HEK293 (cell line): ENCODE data around the gene TP63.

Source experiments
- CTCF ChIA-PET: fragments of 350-600 bp; formaldehyde crosslinking; extraction: SDS; loops from one replicate; lab custom pipeline; 2021; ENCODE audit warnings: antibody characterized with exemption; lab: Yijun Ruan, JAX
- POLR2A ChIA-PET: fragments of 300-600 bp; formaldehyde crosslinking; extraction: SDS; loops from one replicate; lab custom pipeline; 2020; ENCODE audit warnings: antibody characterized with exemption, inconsistent platforms; lab: Yijun Ruan, JAX
- H3K27ac ChIP-seq: fragments of 200-500 bp; sonication (Bioruptor generic); 2 replicates; pipeline ENCODE4 v1.5.1; 2014; ENCODE audit warnings: low read depth, low read length, control low read depth, inconsistent platforms; ENCODE audit errors: extremely low read depth
- H3K36me3 ChIP-seq, 2 experiments: fragments of 200-500 bp in 1 of 2; sonication (Bioruptor generic) in 1 of 2; 1 replicate in 1 of 2; 2 replicates in 1 of 2; pipeline ENCODE4 v1.5.1; 2014 to 2017; ENCODE audit warnings: inconsistent platforms in 2 of 2, low read length in 2 of 2; ENCODE audit not compliant: control insufficient read depth in 2 of 2, insufficient read depth in 1 of 2
- H3K4me1 ChIP-seq: fragments of 200-500 bp; sonication (Bioruptor generic); 2 replicates; pipeline ENCODE4 v1.5.1; 2014; ENCODE audit warnings: mild to moderate bottlenecking, low read length, inconsistent platforms; ENCODE audit not compliant: control insufficient read depth, insufficient read depth
- H3K4me3 ChIP-seq: 2 replicates; pipeline ENCODE4 v1.5.1; 2011; ENCODE audit warnings: low read depth, mild to moderate bottlenecking, control low read depth, low read length, moderate library complexity
- H3K9me3 ChIP-seq: fragments of 200-500 bp; sonication (Bioruptor generic); 2 replicates; pipeline ENCODE4 v1.5.1; 2014; ENCODE audit warnings: low read depth, low read length, inconsistent platforms; ENCODE audit not compliant: control insufficient read depth, insufficient read depth
- BCL11A ChIP-seq: fragments of 450-650 bp; formaldehyde crosslinking; IDR thresholded peaks from 2 replicates; pipeline ENCODE4 v1.5.1; 2016; ENCODE audit warnings: low read depth, missing biosample characterization, missing genetic modification characterization
- ELK4 ChIP-seq: IDR thresholded peaks from 2 replicates; pipeline ENCODE4 v1.6.1; 2011; ENCODE audit warnings: mild to moderate bottlenecking, low read depth, low read length, borderline replicate concordance
- GFI1B ChIP-seq: fragments of 450-650 bp; formaldehyde crosslinking; IDR thresholded peaks from 2 replicates; pipeline ENCODE4 v1.5.1; 2016; ENCODE audit warnings: missing biosample characterization, missing genetic modification characterization
- OVOL3 ChIP-seq: fragments of 450-650 bp; formaldehyde crosslinking; IDR thresholded peaks from 2 replicates; pipeline ENCODE4 v1.5.1; 2016; ENCODE audit warnings: missing biosample characterization, missing genetic modification characterization
- PRDM6 ChIP-seq: fragments of 450-650 bp; formaldehyde crosslinking; IDR thresholded peaks from 2 replicates; pipeline ENCODE4 v1.5.1; 2017; ENCODE audit warnings: missing biosample characterization, missing genetic modification characterization
- RBAK ChIP-seq: fragments of 450-650 bp; formaldehyde crosslinking; IDR thresholded peaks from 2 replicates; pipeline ENCODE4 v1.5.1; 2016; ENCODE audit warnings: missing biosample characterization, missing genetic modification characterization
- WT1 ChIP-seq: fragments of 450-650 bp; formaldehyde crosslinking; IDR thresholded peaks from 2 replicates; pipeline ENCODE4 v1.5.1; 2016; ENCODE audit warnings: missing biosample characterization, missing genetic modification characterization
- YY2 ChIP-seq: fragments of 450-650 bp; formaldehyde crosslinking; IDR thresholded peaks from 2 replicates; pipeline ENCODE4 v1.5.1; 2016; ENCODE audit warnings: missing biosample characterization, missing genetic modification characterization
- ZBTB48 ChIP-seq: fragments of 450-650 bp; formaldehyde crosslinking; IDR thresholded peaks from 2 replicates; pipeline ENCODE4 v1.5.1; 2016; ENCODE audit warnings: missing biosample characterization, missing genetic modification characterization
- ZNF157 ChIP-seq: fragments of 450-650 bp; formaldehyde crosslinking; IDR thresholded peaks from 2 replicates; pipeline ENCODE4 v1.5.1; 2016; ENCODE audit warnings: missing biosample characterization, missing genetic modification characterization
- ZNF184 ChIP-seq: fragments of 450-650 bp; IDR thresholded peaks from 2 replicates; pipeline ENCODE4 v1.5.1; 2018; ENCODE audit warnings: missing biosample characterization, mild to moderate bottlenecking, missing genetic modification characterization
- ZNF26 ChIP-seq: fragments of 450-650 bp; formaldehyde crosslinking; IDR thresholded peaks from 2 replicates; pipeline ENCODE4 v1.5.1; 2016; ENCODE audit warnings: missing biosample characterization, missing genetic modification characterization
- ZNF266 ChIP-seq: fragments of 450-650 bp; formaldehyde crosslinking; IDR thresholded peaks from 2 replicates; pipeline ENCODE4 v1.5.1; 2016; ENCODE audit warnings: missing biosample characterization, missing genetic modification characterization, low read depth
- ZNF362 ChIP-seq: fragments of 450-650 bp; formaldehyde crosslinking; IDR thresholded peaks from 2 replicates; pipeline ENCODE4 v1.5.1; 2016; ENCODE audit warnings: missing biosample characterization, missing genetic modification characterization
- ZNF366 ChIP-seq: fragments of 450-650 bp; formaldehyde crosslinking; conservative IDR thresholded peaks from 2 replicates; pipeline ENCODE4 v1.5.1; 2016; ENCODE audit warnings: missing biosample characterization, missing genetic modification characterization
- ZNF423 ChIP-seq: fragments of 450-650 bp; formaldehyde crosslinking; IDR thresholded peaks from 2 replicates; pipeline ENCODE4 v1.5.1; 2016; ENCODE audit warnings: missing biosample characterization, missing genetic modification characterization
- ZNF558 ChIP-seq: fragments of 450-650 bp; formaldehyde crosslinking; IDR thresholded peaks from 2 replicates; pipeline ENCODE4 v1.5.1; 2016; ENCODE audit warnings: missing biosample characterization, missing genetic modification characterization
- ZNF571 ChIP-seq: fragments of 450-650 bp; formaldehyde crosslinking; IDR thresholded peaks from 2 replicates; pipeline ENCODE4 v1.5.0; 2017; ENCODE audit warnings: missing biosample characterization, missing genetic modification characterization
- ZNF670 ChIP-seq: fragments of 450-650 bp; formaldehyde crosslinking; IDR thresholded peaks from 2 replicates; pipeline ENCODE4 v1.5.1; 2016; ENCODE audit warnings: missing biosample characterization, missing genetic modification characterization, low read depth
- ZNF677 ChIP-seq: fragments of 450-650 bp; IDR thresholded peaks from 2 replicates; pipeline ENCODE4 v1.5.0; 2018; ENCODE audit warnings: missing biosample characterization, mild to moderate bottlenecking, missing genetic modification characterization, moderate library complexity
- ZNF76 ChIP-seq: fragments of 450-650 bp; formaldehyde crosslinking; IDR thresholded peaks from 2 replicates; pipeline ENCODE4; 2016; ENCODE audit warnings: low read depth, missing biosample characterization, missing genetic modification characterization, borderline replicate concordance
- ZSCAN30 ChIP-seq: fragments of 450-650 bp; IDR thresholded peaks from 2 replicates; pipeline ENCODE4 v1.5.1; 2018; ENCODE audit warnings: missing biosample characterization, mild to moderate bottlenecking, missing genetic modification characterization, moderate library complexity

TP63 gene

GRCh38 chr3:189710620-189711402, 79.6 kb downstream of the TP63 start:
- Histone ChIP-seq H3K27ac (no peak overlapping the region), H3K9me3 (no peaks in the 10 kb centered on the region)
- POLR2A ChIA-PET = no interaction called here

GRCh38 chr3:189712906-189713483, 81.8 kb downstream of the TP63 start:
- POLR2A ChIA-PET = no interaction called here
- CTCF ChIA-PET = interaction anchor here (1.2 kb wide), 1 partner anchor 445 kb away, joined by 3 read pairs; no protein-coding TSS in a partner anchor
- TF ChIP-seq ZNF366 (tag by site-specific recombination) (no peak), ZBTB48 (tag by site-specific recombination) (no peak), OVOL3 (tag by site-specific recombination) (no peak), ZNF670 (no peak), YY2 (tag by site-specific recombination) (no peak), WT1 (tag by site-specific recombination) (no peak), ZNF26 (tag by site-specific recombination) (no peak), ZNF571 (tag by site-specific recombination) (no peak)
- TF ChIP-seq, all 188 proteins: peak for 0
- Histone ChIP-seq H3K27ac (no peak overlapping the region), H3K4me3 (no peak overlapping the region), H3K4me1 (no peaks in the 10 kb centered on the region), H3K36me3 (no peaks in the 10 kb centered on the region), H3K9me3 (no peaks in the 10 kb centered on the region)

More at GRCh38 chr3:189710620-189711402, 79.6 kb downstream of the TP63 start:
- CTCF ChIA-PET = interaction anchor here (0.7 kb wide), 1 partner anchor 107 kb away, joined by 3 read pairs; no protein-coding TSS in a partner anchor
- Histone ChIP-seq H3K36me3 (no peaks in the 10 kb centered on the region), H3K4me3 (no peak overlapping the region), H3K4me1 (no peaks in the 10 kb centered on the region)
- TF ChIP-seq GFI1B (tag by site-specific recombination) = peak; percentile 50; the same call in 1 of the 2 replicates
- TF ChIP-seq ZNF157 (tag by site-specific recombination) = no peak
- no peak for TF ChIP-seq ZNF558 (tag by site-specific recombination)

- no peaks in the 10 kb centered on the region for H3K36me3 ChIP-seq
- H3K9me3 ChIP-seq = no peaks in the 10 kb centered on the region
- no peaks in the 10 kb centered on the region for H3K4me1 ChIP-seq
- H3K4me3 ChIP-seq = no peak overlapping the region
- H3K27ac ChIP-seq = no peak overlapping the region
- TF ChIP-seq ZNF423 (tag by site-specific recombination) = no peak
- TF ChIP-seq ELK4 = no peak
- no peak for TF ChIP-seq ZNF362
- no peak for TF ChIP-seq ZNF76
- no peak for TF ChIP-seq PRDM6
- no peak for TF ChIP-seq RBAK (tag by site-specific recombination)
- TF ChIP-seq GFI1B (tag by site-specific recombination) = no peak
- no peak for TF ChIP-seq ZSCAN30
- TF ChIP-seq ZNF677 (tag by site-specific recombination) = no peak
- TF ChIP-seq ZNF184 (tag by site-specific recombination) = no peak
- no peak for TF ChIP-seq ZNF266
- no peak for TF ChIP-seq BCL11A (tag by site-specific recombination)
- ChIA-PET POLR2A (no interaction called here), CTCF (no interaction called here)
These were observed 84.1 kb downstream of the TP63 start for GRCh38 chr3:189714991-189715961.
